Body of pancreas (tissue), 4 donors: Measurements from ENCODE around the gene APOBEC3B. TPM values are rescaled to one million over a fixed set of nuclear protein-coding genes. Genes with fewer than 3 reads are reported as not detected.
"Not testable (repeated sequence)": the region's sequence is repeated elsewhere in the genome, so short reads cannot be mapped to it uniquely, and the experiment has no call there.

Source experiments
- ATAC-seq: fragments of 150-250 bp; one replicate; pipeline ENCODE4 v1.9.1; 2016
- DNase-seq, 4 donors: peaks; one replicate each; pipeline ENCODE4 v3.0.0-alpha.2; 2019
- H3K27ac ChIP-seq, 4 donors: fragments of 200-600 bp; sonication (generic); 1 replicate in 3 of 4; 2 replicates in 1 of 4; pipeline versions ENCODE4 v1.5.1 to v1.6.1; 2016 to 2019; ENCODE audit warnings: mild to moderate bottlenecking in 1 of 4, mixed read lengths in 1 of 4, moderate library complexity in 1 of 4
- H3K27me3 ChIP-seq, 2 donors: fragments of 200-600 bp; sonication (generic); one replicate each; pipeline ENCODE4 v1.6.0; 2016; ENCODE audit warnings: mild to moderate bottlenecking in 1 of 2
- H3K36me3 ChIP-seq, 2 donors: fragments of 200-600 bp; sonication (generic); replicated peaks in 1 of 2; 2 replicates each; pipeline ENCODE4 v1.5.1; 2016; ENCODE audit warnings: low read depth in 2 of 2; ENCODE audit not compliant: insufficient read depth in 1 of 2
- H3K4me1 ChIP-seq: fragments of 200-600 bp; sonication (generic); one replicate; pipeline ENCODE4 v1.6.0; 2016
- H3K4me3 ChIP-seq, 2 donors: fragments of 200-600 bp; sonication (generic); 1 replicate in 1 of 2; 2 replicates in 1 of 2; pipeline ENCODE4 v1.5.1; 2016 to 2019
- H3K9me3 ChIP-seq, 3 donors: fragments of 200-600 bp; sonication (generic); 1 replicate in 2 of 3; 2 replicates in 1 of 3; pipeline ENCODE4 v1.5.1; 2016
- POLR2A ChIP-seq, 3 donors: fragments of 450-650 bp; IDR thresholded peaks; one replicate each; pipeline ENCODE4 v1.6.1; 2016; ENCODE audit warnings: antibody characterized with exemption in 3 of 3, mild to moderate bottlenecking in 2 of 3
- WGBS, 2 donors: methylation state at CpG; one replicate each; pipeline ENCODE4 v1.1.5; 2017; 5-methylcytosine and 5-hydroxymethylcytosine counted together
- intact Hi-C: fragments of 100-400 bp; cut with DNase I; formaldehyde crosslinking; loops from one replicate; pipeline ENCODE4 v1.15.1; 2023
- total RNA-seq, 2 donors: library from RNA; depleted of rRNA; stranded (reverse); fragments of >200 nt; gene quantifications; one replicate each; pipeline ENCODE4 v1.1.0, GENCODE V29; 2016
- TF ChIP-seq, protein P1 (sequence below), 7 experiments: fragments of 450-650 bp in 4 of 7; fragments of 200-600 bp in 3 of 7; sonication (generic) in 3 of 7; IDR thresholded peaks; one replicate each; pipeline ENCODE4 v1.5.1; 2016 to 2019; ENCODE audit warnings: antibody characterized with exemption in 7 of 7

Gene APOBEC3B
- total RNA-seq, 2 donors from 2014 or later: 2.1 TPM; not detected in 1

GRCh38 chr22:38956551-38956950 is 25.6 kb upstream of the APOBEC3B start:
- Histone ChIP-seq H3K9me3 (no peaks in the 10 kb centered on the region), H3K4me3 (no peak overlapping the region), H3K27ac (no peak overlapping the region), H3K36me3 (no peaks in the 10 kb centered on the region), H3K4me1 (peaks cover 16% of the 10 kb centered on the region), H3K27me3 (no peaks in the 10 kb centered on the region)
- ATAC-seq (no peak), DNase-seq (peak in 1 of 4 donors; percentile 1)
- intact Hi-C loops: no loop called here
- TF ChIP-seq POLR2A (IDR thresholded peaks at IDR 0.05): no peak
- TF ChIP-seq, protein P1, sequence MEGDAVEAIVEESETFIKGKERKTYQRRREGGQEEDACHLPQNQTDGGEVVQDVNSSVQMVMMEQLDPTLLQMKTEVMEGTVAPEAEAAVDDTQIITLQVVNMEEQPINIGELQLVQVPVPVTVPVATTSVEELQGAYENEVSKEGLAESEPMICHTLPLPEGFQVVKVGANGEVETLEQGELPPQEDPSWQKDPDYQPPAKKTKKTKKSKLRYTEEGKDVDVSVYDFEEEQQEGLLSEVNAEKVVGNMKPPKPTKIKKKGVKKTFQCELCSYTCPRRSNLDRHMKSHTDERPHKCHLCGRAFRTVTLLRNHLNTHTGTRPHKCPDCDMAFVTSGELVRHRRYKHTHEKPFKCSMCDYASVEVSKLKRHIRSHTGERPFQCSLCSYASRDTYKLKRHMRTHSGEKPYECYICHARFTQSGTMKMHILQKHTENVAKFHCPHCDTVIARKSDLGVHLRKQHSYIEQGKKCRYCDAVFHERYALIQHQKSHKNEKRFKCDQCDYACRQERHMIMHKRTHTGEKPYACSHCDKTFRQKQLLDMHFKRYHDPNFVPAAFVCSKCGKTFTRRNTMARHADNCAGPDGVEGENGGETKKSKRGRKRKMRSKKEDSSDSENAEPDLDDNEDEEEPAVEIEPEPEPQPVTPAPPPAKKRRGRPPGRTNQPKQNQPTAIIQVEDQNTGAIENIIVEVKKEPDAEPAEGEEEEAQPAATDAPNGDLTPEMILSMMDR (IDR thresholded peaks at IDR 0.05): no peak
- 67 to 95% methylated on average over 2 to 5 of the region's 5 CpGs for WGBS, 2 donors

GRCh38 chr22:38957046-38957770 is 24.9 kb upstream of the APOBEC3B start, which contains the start of gene APOBEC3A:
APOBEC3A (plus strand) TSS chr22:38957609; CDS start chr22:38957692, 83 bp downstream.
- Histone ChIP-seq H3K27me3 (no peaks in the 10 kb centered on the region), H3K27ac (no peak within 1 kb of the TSS), H3K36me3 (no peaks in the 10 kb centered on the region), H3K4me3 (no peak within 1 kb of the TSS), H3K4me1 (peaks cover 12% of the 10 kb centered on the region), H3K9me3 (no peaks in the 10 kb centered on the region)
- intact Hi-C loops: no loop called here
- peak in 2 of 4 donors; percentile 12 to 60 for DNase-seq
- WGBS, 2 donors: 71 to 74% methylated on average over 7 to 11 of the region's 11 CpGs
- ATAC-seq: no peak
- no peak for TF ChIP-seq POLR2A (IDR thresholded peaks at IDR 0.05)
- TF ChIP-seq, protein P1 (IDR thresholded peaks at IDR 0.05): no peak

- H3K4me1 ChIP-seq: peaks cover 13% of the 10 kb centered on the region
- H3K36me3 ChIP-seq: no peaks in the 10 kb centered on the region
- TF ChIP-seq, protein P1 (IDR thresholded peaks at IDR 0.05): no peak
- no peak for TF ChIP-seq POLR2A (IDR thresholded peaks at IDR 0.05)
- 87% methylated on average over 6 of the region's 6 CpGs for WGBS, 2 donors
- DNase-seq (peak in 1 of 4 donors; percentile 0), ATAC-seq (no peak)
- no peak overlapping the region for H3K27ac ChIP-seq
- H3K4me3 ChIP-seq: no peak overlapping the region
- intact Hi-C loops: no loop called here
- H3K9me3 ChIP-seq: no peaks in the 10 kb centered on the region
- H3K27me3 ChIP-seq: no peaks in the 10 kb centered on the region
Observed at GRCh38 chr22:38957808-38958650, 24.1 kb upstream of the APOBEC3B start.

- H3K9me3 ChIP-seq, H3K36me3 ChIP-seq, H3K27me3 ChIP-seq, H3K27ac ChIP-seq, intact Hi-C loops, H3K4me3 ChIP-seq, DNase-seq, ATAC-seq: not testable (repeated sequence)
- peaks cover 19% of the 10 kb centered on the region for H3K4me1 ChIP-seq
Observed at GRCh38 chr22:38958651-38958943, 23.6 kb upstream of the APOBEC3B start.

GRCh38 chr22:38959590-38959989 is 22.6 kb upstream of the APOBEC3B start:
- no peak overlapping the region for H3K4me3 ChIP-seq
- peak in 1 of 4 donors; percentile 0 for DNase-seq
- H3K36me3 ChIP-seq: no peaks in the 10 kb centered on the region
- 81 to 98% methylated on average over 6 to 7 of the region's 8 CpGs for WGBS, 2 donors
- H3K4me1 ChIP-seq: peaks cover 26% of the 10 kb centered on the region
- intact Hi-C loops: no loop called here
- H3K9me3 ChIP-seq: no peaks in the 10 kb centered on the region
- no peak overlapping the region for H3K27ac ChIP-seq
- TF ChIP-seq, protein P1 (IDR thresholded peaks at IDR 0.05): no peak
- TF ChIP-seq POLR2A (IDR thresholded peaks at IDR 0.05): no peak
- H3K27me3 ChIP-seq: no peaks in the 10 kb centered on the region
- ATAC-seq: no peak

- ATAC-seq, intact Hi-C loops, H3K4me3 ChIP-seq, H3K27ac ChIP-seq, H3K27me3 ChIP-seq, H3K9me3 ChIP-seq, H3K36me3 ChIP-seq: not testable (repeated sequence)
- DNase-seq: peak in 1 of 4 donors; percentile 0
- WGBS, 2 donors: 79 to 81% methylated on average over 1 to 4 of the region's 4 CpGs
- peaks cover 23% of the 10 kb centered on the region for H3K4me1 ChIP-seq
Observed at GRCh38 chr22:38960673-38961072, 21.5 kb upstream of the APOBEC3B start.

DNA sequence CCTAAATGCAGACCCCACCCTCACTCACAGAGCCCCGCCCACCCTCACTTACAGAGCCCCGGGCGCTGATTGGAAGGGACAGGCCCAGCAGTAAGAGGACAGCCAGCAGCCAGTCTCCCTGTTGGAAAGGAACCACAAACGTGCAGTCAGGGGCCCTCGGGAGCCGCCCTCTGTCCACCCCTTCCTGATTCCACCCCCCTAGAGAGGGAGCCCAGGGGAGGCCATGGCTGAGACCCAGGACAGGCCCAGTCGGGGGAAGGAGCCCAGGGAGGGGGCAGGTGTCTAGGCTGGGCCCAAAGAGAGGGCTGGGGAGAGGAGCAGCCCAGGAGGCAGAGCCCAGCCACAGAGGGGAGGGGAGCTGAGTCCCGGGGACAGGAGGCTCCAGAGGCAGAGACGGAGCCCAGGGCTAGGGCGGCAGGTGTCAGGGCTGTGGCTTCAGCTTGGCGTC is 18.8 kb upstream of the APOBEC3B start:
- DNase-seq (peak in 3 of 4 donors; percentile 29 to 63 (median 45)), ATAC-seq (peak; percentile 76)
- intact Hi-C loops, H3K9me3 ChIP-seq, H3K27me3 ChIP-seq, H3K4me3 ChIP-seq, H3K36me3 ChIP-seq: not testable (repeated sequence)
- H3K27ac ChIP-seq: peak overlapping the region in 3 of 4 donors; percentile 32 to 75 (median 68)
- 20% methylated on average over 8 of the region's 11 CpGs; no CpG with 5 or more reads in 1 of the 2 donors for WGBS, 2 donors
- H3K4me1 ChIP-seq: peaks cover 23% of the 10 kb centered on the region
